Type B pancreatic cell (in vitro differentiated cells): ENCODE measurements around the gene SLC26A6. TPM values are rescaled to one million over a fixed set of nuclear protein-coding genes. Genes with fewer than 3 reads are reported as not detected.

Source experiments
- DNase-seq: peaks from one replicate; pipeline ENCODE4 v3.0.0; 2021; ENCODE audit warnings: mixed read lengths; ENCODE audit not compliant: unreplicated experiment; ENCODE audit errors: extremely low spot score
- H3K27ac Mint-ChIP-seq: 2 replicates; pipeline ENCODE4 v1.8.0; 2021; ENCODE audit warnings: mild to moderate bottlenecking, mixed read lengths
- H3K27me3 Mint-ChIP-seq: 2 replicates; pipeline ENCODE4 v1.8.0; 2021; ENCODE audit warnings: mixed read lengths
- H3K36me3 Mint-ChIP-seq: 2 replicates; pipeline ENCODE4 v1.8.0; 2021; ENCODE audit warnings: mixed read lengths
- H3K4me1 Mint-ChIP-seq: one replicate; pipeline ENCODE4 v1.8.0; 2021; ENCODE audit warnings: mixed read lengths; ENCODE audit not compliant: unreplicated experiment
- H3K4me3 Mint-ChIP-seq: 2 replicates; pipeline ENCODE4 v1.8.0; 2021; ENCODE audit warnings: mild to moderate bottlenecking, mixed read lengths
- H3K9me3 Mint-ChIP-seq: 2 replicates; pipeline ENCODE4 v1.8.0; 2021; ENCODE audit warnings: mixed read lengths
- long read RNA-seq: library from polyadenylated mRNA; unstranded; transcript quantifications from one replicate; pipeline ENCODE4 v2.0.0, GENCODE V29; 2020
- total RNA-seq: library from RNA; stranded (reverse); gene quantifications from 2 replicates; pipeline ENCODE4 v1.2.1, GENCODE V29; 2021; ENCODE audit warnings: low replicate concordance
- TF ChIP-seq, protein P1 (sequence below): fragments of 200-600 bp; sonication (generic); conservative IDR thresholded peaks from 2 replicates; pipeline ENCODE4 v1.5.0; 2021; ENCODE audit warnings: antibody characterized with exemption, mild to moderate bottlenecking

Gene SLC26A6, protein sequence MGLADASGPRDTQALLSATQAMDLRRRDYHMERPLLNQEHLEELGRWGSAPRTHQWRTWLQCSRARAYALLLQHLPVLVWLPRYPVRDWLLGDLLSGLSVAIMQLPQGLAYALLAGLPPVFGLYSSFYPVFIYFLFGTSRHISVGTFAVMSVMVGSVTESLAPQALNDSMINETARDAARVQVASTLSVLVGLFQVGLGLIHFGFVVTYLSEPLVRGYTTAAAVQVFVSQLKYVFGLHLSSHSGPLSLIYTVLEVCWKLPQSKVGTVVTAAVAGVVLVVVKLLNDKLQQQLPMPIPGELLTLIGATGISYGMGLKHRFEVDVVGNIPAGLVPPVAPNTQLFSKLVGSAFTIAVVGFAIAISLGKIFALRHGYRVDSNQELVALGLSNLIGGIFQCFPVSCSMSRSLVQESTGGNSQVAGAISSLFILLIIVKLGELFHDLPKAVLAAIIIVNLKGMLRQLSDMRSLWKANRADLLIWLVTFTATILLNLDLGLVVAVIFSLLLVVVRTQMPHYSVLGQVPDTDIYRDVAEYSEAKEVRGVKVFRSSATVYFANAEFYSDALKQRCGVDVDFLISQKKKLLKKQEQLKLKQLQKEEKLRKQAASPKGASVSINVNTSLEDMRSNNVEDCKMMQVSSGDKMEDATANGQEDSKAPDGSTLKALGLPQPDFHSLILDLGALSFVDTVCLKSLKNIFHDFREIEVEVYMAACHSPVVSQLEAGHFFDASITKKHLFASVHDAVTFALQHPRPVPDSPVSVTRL
- 19.7 and 35.6 TPM in 2 replicates for total RNA-seq
- long read RNA-seq, transcript SLC26A6-207 (21 exons, 2,630 nt), result major isoform, 6 of 22 reads
- long read RNA-seq, partial matches to known transcripts, result 5 of 22 reads
- long read RNA-seq, other reads (novel, unspliced or antisense), result 8 of 22 reads

DNA sequence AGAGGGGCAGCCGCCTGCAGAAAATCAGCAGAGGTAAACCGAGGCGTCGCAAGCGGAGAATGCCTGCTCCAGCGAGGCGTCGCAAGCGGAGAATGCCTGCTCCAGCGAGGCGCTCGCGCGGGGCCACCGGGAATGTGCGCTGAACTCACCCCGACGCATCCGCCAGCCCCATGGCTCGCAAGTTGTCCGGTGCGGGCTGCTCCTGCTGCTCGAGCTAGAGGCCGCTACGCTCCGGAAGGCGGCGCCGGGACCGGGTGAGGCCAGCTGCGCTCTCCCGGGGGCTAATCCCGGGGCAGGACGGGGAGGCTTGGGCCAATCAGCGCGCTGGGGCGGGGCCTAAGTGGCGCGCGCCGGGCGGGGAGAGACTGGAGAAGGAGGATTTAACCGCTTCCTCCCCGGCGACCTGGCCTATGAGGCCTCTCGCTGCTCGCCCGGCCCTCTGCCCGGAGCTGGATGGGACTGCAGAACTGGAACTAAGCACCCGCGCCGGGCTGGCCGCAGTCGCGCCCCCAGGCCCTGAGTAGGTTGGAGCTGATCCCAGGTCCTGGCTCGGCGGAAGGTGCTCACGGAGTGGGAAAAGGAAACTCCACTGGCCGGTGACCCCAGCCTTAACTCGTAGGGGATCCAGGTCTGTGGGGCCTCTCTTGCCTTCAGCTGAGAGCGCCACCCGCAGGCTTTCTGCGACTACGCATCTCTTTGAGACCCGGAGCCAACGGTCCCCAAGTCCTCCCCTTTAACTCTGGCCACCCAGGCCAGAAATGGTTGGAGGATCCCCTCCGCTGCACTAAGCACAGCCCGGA, at the start of gene SLC26A6:
TSS of gene SLC26A6 (minus strand) at position 240 of the 800 bp plus-strand sequence. CDS start at position 172, 68 bp downstream.
- peak; percentile 98 for DNase-seq
- H3K27me3 Mint-ChIP-seq, result no peaks in the 10 kb centered on the region

GRCh38 chr3:48684480-48685143, 49.4 kb upstream of the SLC26A6 start:
- Mint-ChIP-seq H3K4me3 (peak overlapping the region; percentile 94), H3K36me3 (peaks cover 13% of the 10 kb centered on the region), H3K9me3 (no peaks in the 10 kb centered on the region), H3K27me3 (no peaks in the 10 kb centered on the region), H3K27ac (peak overlapping the region; percentile 78), H3K4me1 (peaks cover 22% of the 10 kb centered on the region)
- DNase-seq, result no peak
- TF ChIP-seq, protein P1, sequence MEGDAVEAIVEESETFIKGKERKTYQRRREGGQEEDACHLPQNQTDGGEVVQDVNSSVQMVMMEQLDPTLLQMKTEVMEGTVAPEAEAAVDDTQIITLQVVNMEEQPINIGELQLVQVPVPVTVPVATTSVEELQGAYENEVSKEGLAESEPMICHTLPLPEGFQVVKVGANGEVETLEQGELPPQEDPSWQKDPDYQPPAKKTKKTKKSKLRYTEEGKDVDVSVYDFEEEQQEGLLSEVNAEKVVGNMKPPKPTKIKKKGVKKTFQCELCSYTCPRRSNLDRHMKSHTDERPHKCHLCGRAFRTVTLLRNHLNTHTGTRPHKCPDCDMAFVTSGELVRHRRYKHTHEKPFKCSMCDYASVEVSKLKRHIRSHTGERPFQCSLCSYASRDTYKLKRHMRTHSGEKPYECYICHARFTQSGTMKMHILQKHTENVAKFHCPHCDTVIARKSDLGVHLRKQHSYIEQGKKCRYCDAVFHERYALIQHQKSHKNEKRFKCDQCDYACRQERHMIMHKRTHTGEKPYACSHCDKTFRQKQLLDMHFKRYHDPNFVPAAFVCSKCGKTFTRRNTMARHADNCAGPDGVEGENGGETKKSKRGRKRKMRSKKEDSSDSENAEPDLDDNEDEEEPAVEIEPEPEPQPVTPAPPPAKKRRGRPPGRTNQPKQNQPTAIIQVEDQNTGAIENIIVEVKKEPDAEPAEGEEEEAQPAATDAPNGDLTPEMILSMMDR, result no peak

More for the DNA sequence above, at the start of gene SLC26A6:
- H3K4me3 Mint-ChIP-seq, result peak within 1 kb of the TSS; percentile 88
- H3K9me3 Mint-ChIP-seq, result no peaks in the 10 kb centered on the region
- peak within 1 kb of the TSS; percentile 59 for H3K27ac Mint-ChIP-seq
- H3K4me1 Mint-ChIP-seq, result peaks cover 15% of the 10 kb centered on the region
- TF ChIP-seq, protein P1, result peak; percentile 75
- no peaks in the 10 kb centered on the region for H3K36me3 Mint-ChIP-seq

DNA sequence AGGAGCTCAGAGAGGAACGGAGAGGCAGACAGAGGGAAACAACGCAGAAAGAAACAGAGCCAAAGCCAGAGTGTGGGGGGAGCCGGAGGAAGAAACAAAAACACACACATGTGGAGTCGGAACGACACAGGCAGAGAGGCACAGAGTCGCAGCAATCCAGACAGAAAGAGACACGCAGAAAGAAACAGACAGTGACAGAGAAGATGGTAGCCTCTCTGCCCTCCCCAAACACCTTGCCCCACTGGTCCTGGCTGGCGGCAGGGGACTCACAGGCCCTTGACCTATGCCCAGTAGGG, 48.7 kb upstream of the SLC26A6 start:
- peak overlapping the region; percentile 29 for H3K27ac Mint-ChIP-seq
- no peak for DNase-seq
- no peaks in the 10 kb centered on the region for H3K9me3 Mint-ChIP-seq
- peaks cover 13% of the 10 kb centered on the region for H3K36me3 Mint-ChIP-seq
- H3K4me3 Mint-ChIP-seq, result peak overlapping the region; percentile 94
- TF ChIP-seq, protein P1, result no peak
- peaks cover 22% of the 10 kb centered on the region for H3K4me1 Mint-ChIP-seq
- no peaks in the 10 kb centered on the region for H3K27me3 Mint-ChIP-seq

DNA sequence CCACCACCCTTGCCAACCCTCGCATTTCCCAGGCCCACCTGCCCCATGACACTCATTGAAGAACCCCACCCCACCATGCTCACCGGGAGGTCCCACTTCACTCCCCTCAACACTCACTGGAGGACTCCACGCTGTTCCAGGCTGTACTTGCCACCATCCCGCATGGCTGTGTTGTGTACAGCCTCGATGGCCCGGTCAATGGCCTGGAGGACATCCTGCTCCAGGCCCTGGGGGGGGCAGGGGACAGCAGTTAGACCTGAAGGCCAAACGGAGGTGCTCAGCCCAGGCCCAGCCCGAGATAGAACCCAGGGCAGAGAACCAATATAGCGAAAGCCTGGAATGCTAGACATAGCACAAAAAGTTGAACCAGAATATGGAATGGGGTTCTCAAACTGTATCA, 47.5 kb upstream of the SLC26A6 start:
- H3K9me3 Mint-ChIP-seq, result no peaks in the 10 kb centered on the region
- H3K27me3 Mint-ChIP-seq, result no peaks in the 10 kb centered on the region
- DNase-seq, result no peak
- H3K27ac Mint-ChIP-seq, result no peak overlapping the region
- H3K4me1 Mint-ChIP-seq, result peaks cover 22% of the 10 kb centered on the region
- peaks cover 14% of the 10 kb centered on the region for H3K36me3 Mint-ChIP-seq
- no peak overlapping the region for H3K4me3 Mint-ChIP-seq
- TF ChIP-seq, protein P1, result no peak
